Upper lobe of right lung (tissue), 1 donor: Measurements from ENCODE around the gene GRIN2B. TPM values are rescaled to one million over a fixed set of nuclear protein-coding genes. Genes with fewer than 3 reads are reported as not detected.

Experiments used
- ATAC-seq: fragments of 200-7000 bp; cut with Tn5 transposase; one replicate; pipeline ENCODE4 v1.9.1; 2020; ENCODE audit warnings: mild to moderate bottlenecking, moderate library complexity
- DNase-seq: peaks from one replicate; pipeline ENCODE4 v3.0.0-alpha.2; 2020
- H3K27ac ChIP-seq: fragments of 200-600 bp; one replicate; pipeline ENCODE4 v1.8.0; 2022
- H3K27me3 ChIP-seq: fragments of 200-600 bp; one replicate; pipeline ENCODE4 v1.8.0; 2022; ENCODE audit warnings: mild to moderate bottlenecking
- H3K36me3 ChIP-seq: fragments of 200-600 bp; one replicate; pipeline ENCODE4 v1.8.0; 2022
- H3K4me1 ChIP-seq: fragments of 200-600 bp; one replicate; pipeline ENCODE4 v1.8.0; 2022
- H3K4me3 ChIP-seq: fragments of 200-600 bp; one replicate; pipeline ENCODE4 v1.8.0; 2022; ENCODE audit warnings: mild to moderate bottlenecking
- H3K9me3 ChIP-seq: fragments of 200-600 bp; one replicate; pipeline ENCODE4 v1.8.0; 2022
- intact Hi-C: fragments of 100-400 bp; cut with DNase I; formaldehyde crosslinking; loops from one replicate; pipeline ENCODE4 v1.11.0; 2022
- long read RNA-seq: library from polyadenylated mRNA; unstranded; transcript quantifications from one replicate; pipeline ENCODE4 v2.0.0, GENCODE V29; 2021
- total RNA-seq: library from RNA; stranded (reverse); fragmentation: NEBNext Ultra II Directional; extraction: Animal tissue kit (Norgen Biotek cat#: 25700); gene quantifications from one replicate; pipeline ENCODE4 v1.2.1, GENCODE V29; 2021
- TF ChIP-seq, protein P1 (sequence below): fragments of 200-600 bp; IDR thresholded peaks from one replicate; pipeline ENCODE4 v1.8.0; 2022; ENCODE audit warnings: antibody characterized with exemption
- donor health status: DM: no; HTN: yes; CAD: no; lungs with severe emphysema.

GRIN2B gene
- 1.1 TPM for total RNA-seq
- long read RNA-seq, partial matches to known transcripts: 0 of 2 reads
- long read RNA-seq, other reads (novel, unspliced or antisense): 2 of 2 reads

DNA sequence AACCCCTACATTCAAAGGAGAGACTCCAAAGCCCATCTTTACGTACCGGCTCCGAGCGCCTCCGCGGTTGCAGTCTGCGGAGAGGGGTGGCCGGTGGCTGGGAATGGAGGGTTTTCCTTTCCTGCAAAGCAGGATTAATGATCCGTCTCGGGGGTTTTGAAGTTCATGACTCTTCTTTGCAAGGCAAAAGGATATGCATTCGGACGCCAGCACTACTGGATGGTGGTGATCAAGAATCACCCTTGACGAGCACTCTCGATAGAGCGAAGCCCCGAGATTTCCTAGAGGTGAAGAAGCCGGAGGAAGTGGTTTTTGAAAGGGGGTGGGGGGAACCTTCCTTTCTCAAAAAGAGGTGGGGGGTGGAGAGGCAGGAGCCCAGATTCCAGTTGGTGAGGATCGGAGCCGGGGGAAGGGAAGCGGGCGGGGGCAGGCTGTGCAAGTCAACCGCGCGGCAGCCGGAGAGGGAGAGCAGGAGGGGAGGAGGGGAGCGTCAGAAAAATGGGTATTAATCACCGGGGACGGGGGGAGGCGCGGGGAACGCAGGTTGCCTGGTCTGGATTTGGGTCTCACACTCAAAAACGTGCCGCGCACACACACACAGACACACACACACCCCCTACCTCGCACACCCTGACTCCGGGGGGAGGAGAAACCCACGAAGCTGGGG lies at the start of gene GRIN2B:
TSS of gene GRIN2B (minus strand) at position 307 of the 667 bp plus-strand sequence. CDS start 115,394 bp downstream, outside the sequence.
- ATAC-seq (peak; percentile 32), DNase-seq (no peak)

DNA sequence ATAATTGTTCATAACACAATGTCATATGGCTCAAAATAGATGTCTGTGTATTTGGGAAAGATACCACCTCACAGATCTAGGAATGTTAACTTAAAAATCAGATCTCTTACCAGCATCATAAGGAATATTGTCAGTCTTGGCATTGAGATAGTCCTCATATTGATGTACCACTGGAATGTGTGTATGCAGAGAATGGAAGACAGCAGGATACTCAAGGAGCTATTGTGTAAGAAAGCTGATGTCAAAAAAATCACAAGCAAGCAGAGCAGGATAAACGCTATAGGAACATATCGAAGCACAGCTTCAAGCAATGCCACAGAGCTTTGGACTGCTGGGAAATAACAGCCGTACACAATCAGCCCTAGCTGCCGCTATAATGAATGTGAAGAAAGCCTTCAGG lies 45.1 kb upstream of the GRIN2B start:
- DNase-seq (no peak), ATAC-seq (no peak)
- H3K9me3 ChIP-seq: no peaks in the 10 kb centered on the region
- H3K4me1 ChIP-seq: no peaks in the 10 kb centered on the region
- TF ChIP-seq, protein P1, sequence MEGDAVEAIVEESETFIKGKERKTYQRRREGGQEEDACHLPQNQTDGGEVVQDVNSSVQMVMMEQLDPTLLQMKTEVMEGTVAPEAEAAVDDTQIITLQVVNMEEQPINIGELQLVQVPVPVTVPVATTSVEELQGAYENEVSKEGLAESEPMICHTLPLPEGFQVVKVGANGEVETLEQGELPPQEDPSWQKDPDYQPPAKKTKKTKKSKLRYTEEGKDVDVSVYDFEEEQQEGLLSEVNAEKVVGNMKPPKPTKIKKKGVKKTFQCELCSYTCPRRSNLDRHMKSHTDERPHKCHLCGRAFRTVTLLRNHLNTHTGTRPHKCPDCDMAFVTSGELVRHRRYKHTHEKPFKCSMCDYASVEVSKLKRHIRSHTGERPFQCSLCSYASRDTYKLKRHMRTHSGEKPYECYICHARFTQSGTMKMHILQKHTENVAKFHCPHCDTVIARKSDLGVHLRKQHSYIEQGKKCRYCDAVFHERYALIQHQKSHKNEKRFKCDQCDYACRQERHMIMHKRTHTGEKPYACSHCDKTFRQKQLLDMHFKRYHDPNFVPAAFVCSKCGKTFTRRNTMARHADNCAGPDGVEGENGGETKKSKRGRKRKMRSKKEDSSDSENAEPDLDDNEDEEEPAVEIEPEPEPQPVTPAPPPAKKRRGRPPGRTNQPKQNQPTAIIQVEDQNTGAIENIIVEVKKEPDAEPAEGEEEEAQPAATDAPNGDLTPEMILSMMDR: no peak
- H3K27ac ChIP-seq: no peak overlapping the region
- no peaks in the 10 kb centered on the region for H3K27me3 ChIP-seq
- no peak overlapping the region for H3K4me3 ChIP-seq
- no peaks in the 10 kb centered on the region for H3K36me3 ChIP-seq
- intact Hi-C loops: no loop called here

More for the DNA sequence above, at the start of gene GRIN2B:
- Histone ChIP-seq H3K27ac (no peak within 1 kb of the TSS), H3K4me1 (no peaks in the 10 kb centered on the region), H3K9me3 (no peaks in the 10 kb centered on the region), H3K36me3 (no peaks in the 10 kb centered on the region), H3K27me3 (peaks cover 61% of the 10 kb centered on the region), H3K4me3 (peak within 1 kb of the TSS; percentile 31)
- intact Hi-C loops: no loop called here
- TF ChIP-seq, protein P1: no peak

DNA sequence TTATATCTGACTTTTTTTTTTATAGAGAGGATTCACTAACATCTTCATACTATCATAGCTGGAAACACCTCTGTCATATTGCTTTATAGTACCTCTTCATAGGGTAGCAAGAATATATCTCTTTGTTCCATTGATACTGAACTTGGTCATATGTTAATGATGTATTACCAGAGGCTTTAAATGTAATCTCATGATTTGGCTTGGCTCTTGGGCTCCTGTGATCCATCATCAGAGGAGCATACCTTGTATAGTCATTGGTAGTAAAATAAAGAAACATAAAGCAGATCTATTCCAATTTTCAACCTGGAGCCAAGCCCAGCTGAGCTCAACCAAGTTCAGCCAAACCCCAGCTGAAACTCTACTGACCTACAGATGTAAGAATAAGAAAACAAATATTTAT lies 43.2 kb upstream of the GRIN2B start:
- intact Hi-C loops: no loop called here
- no peak for ATAC-seq
- no peak overlapping the region for H3K27ac ChIP-seq
- H3K36me3 ChIP-seq: no peaks in the 10 kb centered on the region
- H3K27me3 ChIP-seq: no peaks in the 10 kb centered on the region
- DNase-seq: no peak
- no peaks in the 10 kb centered on the region for H3K4me1 ChIP-seq
- H3K9me3 ChIP-seq: no peaks in the 10 kb centered on the region
- TF ChIP-seq, protein P1: no peak
- no peak overlapping the region for H3K4me3 ChIP-seq

DNA sequence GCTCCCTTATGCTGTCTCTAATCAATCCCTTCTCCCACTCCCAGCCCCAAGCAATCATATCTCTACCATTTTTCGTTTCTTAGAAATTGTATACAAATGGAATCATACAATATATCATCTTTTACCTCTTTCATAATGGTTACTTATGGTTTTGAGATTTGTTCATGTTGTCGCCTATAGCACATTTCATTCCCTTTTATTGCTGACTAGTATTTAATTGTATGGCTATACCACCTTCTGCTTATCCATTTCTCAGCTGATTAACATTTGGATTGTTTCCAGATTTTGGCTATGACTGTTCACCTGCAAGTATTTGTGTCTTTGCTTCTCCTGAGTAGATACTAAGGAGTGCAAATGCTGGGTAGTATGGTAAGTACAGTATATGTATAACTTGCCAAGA lies 36.7 kb upstream of the GRIN2B start:
- Histone ChIP-seq H3K27me3 (no peaks in the 10 kb centered on the region), H3K27ac (no peak overlapping the region), H3K4me3 (no peak overlapping the region), H3K4me1 (no peaks in the 10 kb centered on the region), H3K36me3 (no peaks in the 10 kb centered on the region), H3K9me3 (peaks cover 3% of the 10 kb centered on the region)
- DNase-seq (no peak), ATAC-seq (no peak)
- intact Hi-C loops: no loop called here
- TF ChIP-seq, protein P1: no peak

DNA sequence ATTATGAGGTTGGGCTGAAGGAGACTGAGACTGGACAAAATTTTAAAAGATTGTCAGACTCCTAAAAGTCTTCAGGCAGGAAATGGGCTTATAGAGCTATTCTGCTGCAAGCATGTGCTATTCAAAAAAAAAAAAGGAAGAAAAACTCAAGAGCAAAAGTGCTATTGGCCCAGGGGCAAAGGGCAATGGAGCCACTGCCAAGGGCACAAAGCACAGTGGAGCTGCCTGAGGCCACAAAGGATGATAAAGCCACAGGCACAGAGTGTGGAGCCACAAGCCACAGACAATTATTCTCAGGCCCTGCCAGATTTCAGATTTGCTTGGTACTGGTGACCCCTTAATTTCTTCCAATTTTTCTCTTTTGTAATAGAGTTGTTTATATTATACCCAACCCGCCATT lies 29.6 kb upstream of the GRIN2B start:
- Histone ChIP-seq H3K4me1 (no peaks in the 10 kb centered on the region), H3K9me3 (peaks cover 10% of the 10 kb centered on the region), H3K27ac (no peak overlapping the region), H3K4me3 (no peak overlapping the region), H3K27me3 (no peaks in the 10 kb centered on the region), H3K36me3 (no peaks in the 10 kb centered on the region)
- intact Hi-C loops: no loop called here
- TF ChIP-seq, protein P1: no peak
- DNase-seq (no peak), ATAC-seq (no peak)
